A549 (cell line): ENCODE results near the gene GRIP2.

Experiments used
- CHD2 ChIP-seq: fragments of 150-350 bp; IDR thresholded peaks from 2 replicates; pipeline ENCODE4 v1.6.1; 2014; ENCODE audit warnings: low read length; ENCODE audit not compliant: partially characterized antibody
- FOSL2 ChIP-seq, 2 experiments: fragments of 450-650 bp in 1 of 2; fragments of >200 bp in 1 of 2; sonication (Bioruptor Twin) in 1 of 2; formaldehyde crosslinking; IDR thresholded peaks; 2 replicates each; pipeline versions ENCODE4 v1.5.0 to v1.6.1; 2016 to 2020; ENCODE audit warnings: mild to moderate bottlenecking in 1 of 2, moderate library complexity in 1 of 2
- HEYL ChIP-seq: fragments of 250-450 bp; sonication (Bioruptor Pico); IDR thresholded peaks from 2 replicates; pipeline ENCODE4 v1.8.0; 2021; ENCODE audit warnings: mild to moderate bottlenecking, moderate library complexity
- POLR2A ChIP-seq: IDR thresholded peaks from 2 replicates; pipeline ENCODE4 v1.6.1; 2012; ENCODE audit warnings: mild to moderate bottlenecking, low read length
- RAD21 ChIP-seq, 2 experiments: fragments of >200 bp in 1 of 2; sonication (Bioruptor Twin) in 1 of 2; formaldehyde crosslinking in 1 of 2; IDR thresholded peaks in 1 of 2; conservative IDR thresholded peaks in 1 of 2; 2 replicates in 1 of 2; 3 replicates in 1 of 2; pipeline ENCODE4 v1.6.1; 2012 to 2018; ENCODE audit warnings: inconsistent platforms in 1 of 2
- TF ChIP-seq, protein P1 (sequence below): fragments of >200 bp; sonication (Bioruptor Twin); formaldehyde crosslinking; IDR thresholded peaks from 3 replicates; pipeline ENCODE4 v1.5.1; 2016
- TF ChIP-seq, protein P2 (sequence below): fragments of 200-600 bp; sonication (generic); IDR thresholded peaks from 2 replicates; pipeline ENCODE4 v1.6.1; 2016; ENCODE audit warnings: antibody characterized with exemption, mild to moderate bottlenecking, moderate library complexity
- TF ChIP-seq, protein P3 (sequence below): fragments of 250-450 bp; sonication (Bioruptor Pico); IDR thresholded peaks from 2 replicates; pipeline ENCODE4 v1.5.0; 2020; ENCODE audit warnings: low read depth, mild to moderate bottlenecking, moderate library complexity

DNA sequence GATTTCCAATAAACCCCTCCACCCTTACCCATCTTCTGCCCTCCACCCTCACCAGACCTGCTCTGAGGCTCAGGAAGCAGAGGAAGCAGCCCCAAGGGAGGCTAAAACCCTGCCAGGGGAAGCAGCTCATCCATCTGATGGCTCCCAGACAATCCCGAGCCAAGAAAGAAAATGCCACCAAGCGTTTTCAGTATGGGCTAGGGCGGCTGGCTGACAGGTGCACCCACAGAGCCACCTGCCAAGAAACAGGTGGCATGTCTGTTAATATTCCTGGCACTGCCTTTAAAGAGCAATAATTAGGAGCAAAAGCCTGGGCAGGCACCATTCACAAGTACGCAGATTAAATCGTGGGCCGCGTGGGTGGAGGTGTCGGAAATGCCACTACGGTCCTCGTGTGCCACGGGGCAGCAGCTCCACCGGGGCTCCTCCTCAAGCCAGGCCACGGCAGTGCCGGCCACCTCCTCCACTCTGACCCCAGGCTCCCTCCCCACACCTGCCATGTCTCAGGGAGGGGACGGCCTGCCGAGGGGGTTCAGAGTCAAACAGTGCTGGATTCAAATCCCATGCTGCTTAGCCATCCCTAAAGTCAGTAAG lies 23.9 kb upstream of the GRIP2 start:
- TF ChIP-seq, protein P1, sequence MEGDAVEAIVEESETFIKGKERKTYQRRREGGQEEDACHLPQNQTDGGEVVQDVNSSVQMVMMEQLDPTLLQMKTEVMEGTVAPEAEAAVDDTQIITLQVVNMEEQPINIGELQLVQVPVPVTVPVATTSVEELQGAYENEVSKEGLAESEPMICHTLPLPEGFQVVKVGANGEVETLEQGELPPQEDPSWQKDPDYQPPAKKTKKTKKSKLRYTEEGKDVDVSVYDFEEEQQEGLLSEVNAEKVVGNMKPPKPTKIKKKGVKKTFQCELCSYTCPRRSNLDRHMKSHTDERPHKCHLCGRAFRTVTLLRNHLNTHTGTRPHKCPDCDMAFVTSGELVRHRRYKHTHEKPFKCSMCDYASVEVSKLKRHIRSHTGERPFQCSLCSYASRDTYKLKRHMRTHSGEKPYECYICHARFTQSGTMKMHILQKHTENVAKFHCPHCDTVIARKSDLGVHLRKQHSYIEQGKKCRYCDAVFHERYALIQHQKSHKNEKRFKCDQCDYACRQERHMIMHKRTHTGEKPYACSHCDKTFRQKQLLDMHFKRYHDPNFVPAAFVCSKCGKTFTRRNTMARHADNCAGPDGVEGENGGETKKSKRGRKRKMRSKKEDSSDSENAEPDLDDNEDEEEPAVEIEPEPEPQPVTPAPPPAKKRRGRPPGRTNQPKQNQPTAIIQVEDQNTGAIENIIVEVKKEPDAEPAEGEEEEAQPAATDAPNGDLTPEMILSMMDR = no peak
- TF ChIP-seq POLR2A = no peak
- no peak for TF ChIP-seq CHD2
- no peak for TF ChIP-seq RAD21 (conservative IDR thresholded peaks at IDR 0.05 in 1 of 2, IDR thresholded peaks at IDR 0.05 in 1 of 2)
- TF ChIP-seq, protein P2, sequence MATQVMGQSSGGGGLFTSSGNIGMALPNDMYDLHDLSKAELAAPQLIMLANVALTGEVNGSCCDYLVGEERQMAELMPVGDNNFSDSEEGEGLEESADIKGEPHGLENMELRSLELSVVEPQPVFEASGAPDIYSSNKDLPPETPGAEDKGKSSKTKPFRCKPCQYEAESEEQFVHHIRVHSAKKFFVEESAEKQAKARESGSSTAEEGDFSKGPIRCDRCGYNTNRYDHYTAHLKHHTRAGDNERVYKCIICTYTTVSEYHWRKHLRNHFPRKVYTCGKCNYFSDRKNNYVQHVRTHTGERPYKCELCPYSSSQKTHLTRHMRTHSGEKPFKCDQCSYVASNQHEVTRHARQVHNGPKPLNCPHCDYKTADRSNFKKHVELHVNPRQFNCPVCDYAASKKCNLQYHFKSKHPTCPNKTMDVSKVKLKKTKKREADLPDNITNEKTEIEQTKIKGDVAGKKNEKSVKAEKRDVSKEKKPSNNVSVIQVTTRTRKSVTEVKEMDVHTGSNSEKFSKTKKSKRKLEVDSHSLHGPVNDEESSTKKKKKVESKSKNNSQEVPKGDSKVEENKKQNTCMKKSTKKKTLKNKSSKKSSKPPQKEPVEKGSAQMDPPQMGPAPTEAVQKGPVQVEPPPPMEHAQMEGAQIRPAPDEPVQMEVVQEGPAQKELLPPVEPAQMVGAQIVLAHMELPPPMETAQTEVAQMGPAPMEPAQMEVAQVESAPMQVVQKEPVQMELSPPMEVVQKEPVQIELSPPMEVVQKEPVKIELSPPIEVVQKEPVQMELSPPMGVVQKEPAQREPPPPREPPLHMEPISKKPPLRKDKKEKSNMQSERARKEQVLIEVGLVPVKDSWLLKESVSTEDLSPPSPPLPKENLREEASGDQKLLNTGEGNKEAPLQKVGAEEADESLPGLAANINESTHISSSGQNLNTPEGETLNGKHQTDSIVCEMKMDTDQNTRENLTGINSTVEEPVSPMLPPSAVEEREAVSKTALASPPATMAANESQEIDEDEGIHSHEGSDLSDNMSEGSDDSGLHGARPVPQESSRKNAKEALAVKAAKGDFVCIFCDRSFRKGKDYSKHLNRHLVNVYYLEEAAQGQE = no peak
- no peak for TF ChIP-seq HEYL (CRISPR knock-in tag)
- TF ChIP-seq, protein P3, sequence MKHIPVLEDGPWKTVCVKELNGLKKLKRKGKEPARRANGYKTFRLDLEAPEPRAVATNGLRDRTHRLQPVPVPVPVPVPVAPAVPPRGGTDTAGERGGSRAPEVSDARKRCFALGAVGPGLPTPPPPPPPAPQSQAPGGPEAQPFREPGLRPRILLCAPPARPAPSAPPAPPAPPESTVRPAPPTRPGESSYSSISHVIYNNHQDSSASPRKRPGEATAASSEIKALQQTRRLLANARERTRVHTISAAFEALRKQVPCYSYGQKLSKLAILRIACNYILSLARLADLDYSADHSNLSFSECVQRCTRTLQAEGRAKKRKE = no peak
- TF ChIP-seq FOSL2 (IDR thresholded peaks at IDR 0.05) = no peak
- no peak for TF ChIP-seq FOSL2 (CRISPR knock-in tag; IDR thresholded peaks at IDR 0.05)
